ENCODE results near the gene TMEM87A.

GRCh38 chr15:42226648-42227047 is 46.6 kb downstream of the TMEM87A start:
- TF ChIP-seq CTCF (IDR thresholded peaks at IDR 0.05) (no peak), POLR2A (IDR thresholded peaks at IDR 0.05) (no peak)

All from vagina (tissue), 2 donors.